ENCODE data around the gene LOC128125822.

The LOC128125822 gene

GRCh38 chr6:63580704-63580961 is 8.4 kb downstream of the LOC128125822 start:
- Histone ChIP-seq H3K9me3 (ENCODE audit: low read depth, low read length, poor library complexity, severe bottlenecking) (no peaks in the 10 kb centered on the region), H3K36me3 (ENCODE audit: insufficient read depth, low read length, poor library complexity, severe bottlenecking) (peaks cover 73% of the 10 kb centered on the region), H3K27ac (ENCODE audit: low read depth, low read length, poor library complexity, severe bottlenecking) (no peak overlapping the region), H3K27me3 (replicated peaks; ENCODE audit: insufficient read depth, low read depth, low read length, poor library complexity) (no peaks in the 10 kb centered on the region), H3K4me1 (ENCODE audit: insufficient read depth, low read length, poor library complexity, severe bottlenecking) (peaks cover under 1% of the 10 kb centered on the region), H3K4me3 (ENCODE audit: low read depth, low read length, poor library complexity, severe bottlenecking) (no peak overlapping the region)
- CTCF ChIA-PET = no interaction called here
- BruUV-seq (replicated peaks) = no TSS peak
- no peak for DNase-seq (ENCODE audit: low spot score)
- POLR2A ChIA-PET (ENCODE audit: low non-redundant PET) = no interaction called here
- intact Hi-C loops (cut with micrococcal nuclease; ENCODE audit: unreplicated experiment) = no loop called here
- TF ChIP-seq CTCF (conservative IDR thresholded peaks at IDR 0.05; ENCODE audit: low read depth, low read length) (no peak), EZH2 (IDR thresholded peaks at IDR 0.05; ENCODE audit: borderline replicate concordance, low read depth, low read length, poor library complexity, severe bottlenecking) (no peak)

DNA sequence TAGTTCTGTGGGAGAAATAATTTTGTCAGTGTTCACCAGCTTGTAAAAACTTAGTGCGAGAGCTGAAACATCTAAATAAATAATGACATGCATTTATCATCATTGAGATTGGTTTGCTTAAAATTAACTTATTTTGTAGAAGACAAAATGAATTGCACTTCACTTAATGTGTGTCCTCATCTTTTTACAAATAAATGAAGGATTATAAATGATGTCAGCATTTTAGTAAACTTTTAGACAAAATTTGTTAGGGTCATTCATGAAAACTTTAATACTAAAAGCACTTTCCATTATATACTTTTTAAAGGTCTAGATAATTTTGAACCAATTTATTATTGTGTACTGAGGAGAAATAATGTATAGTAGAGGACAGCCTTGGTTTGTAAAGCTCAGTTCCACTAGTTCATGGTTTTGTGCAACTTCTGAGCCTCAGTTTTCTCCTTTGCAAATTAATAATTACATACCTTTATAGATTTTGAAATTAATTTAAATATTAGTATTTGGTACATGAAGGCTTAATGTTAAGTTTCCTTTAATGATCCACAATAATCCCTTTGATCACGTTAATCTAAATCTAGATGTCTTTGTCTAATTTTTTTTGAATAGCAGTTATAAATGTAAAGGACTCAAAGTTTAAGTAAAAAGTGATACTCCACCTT is 9.2 kb downstream of the LOC128125822 start:
- CTCF ChIA-PET = no interaction called here

DNA sequence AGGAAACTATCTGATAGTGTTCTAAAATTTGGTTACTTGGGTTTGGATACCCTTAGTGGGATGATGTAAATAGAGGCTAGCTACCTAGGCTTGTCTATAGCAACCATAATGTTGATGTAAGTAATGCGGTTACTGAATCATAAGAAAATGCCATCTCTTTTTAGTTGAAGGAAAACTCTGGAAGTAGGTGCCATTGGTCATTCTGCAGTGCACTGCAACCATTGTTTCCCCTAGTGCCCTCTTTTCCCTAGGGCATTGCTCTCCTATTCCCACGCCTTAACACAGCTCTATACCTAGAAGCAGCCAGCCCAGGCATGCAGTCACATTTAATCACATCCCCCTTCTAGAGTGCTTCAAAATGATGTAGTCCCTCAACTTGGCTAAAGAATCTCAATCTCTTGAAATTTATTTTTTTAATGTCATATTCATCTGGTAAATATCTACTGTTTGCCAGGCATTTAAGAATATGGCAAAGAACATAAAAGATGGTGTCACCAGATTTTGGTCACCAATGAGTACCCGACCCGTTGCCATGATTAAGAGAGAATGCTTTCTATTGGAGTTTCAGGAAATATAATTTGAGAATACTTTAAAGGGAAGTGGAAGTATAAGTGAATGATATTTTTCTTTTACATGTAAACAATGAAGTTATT is 10.4 kb downstream of the LOC128125822 start:
- no peak for DNase-seq (ENCODE audit: low spot score)
- no peaks in the 10 kb centered on the region for H3K27me3 ChIP-seq (replicated peaks; ENCODE audit: insufficient read depth, low read depth, low read length, poor library complexity)
- TF ChIP-seq EZH2 (IDR thresholded peaks at IDR 0.05; ENCODE audit: borderline replicate concordance, low read depth, low read length, poor library complexity, severe bottlenecking) = no peak
- ChIA-PET POLR2A (ENCODE audit: low non-redundant PET) (no interaction called here), CTCF (no interaction called here)
- H3K4me1 ChIP-seq (ENCODE audit: insufficient read depth, low read length, poor library complexity, severe bottlenecking) = no peaks in the 10 kb centered on the region
- no peaks in the 10 kb centered on the region for H3K9me3 ChIP-seq (ENCODE audit: low read depth, low read length, poor library complexity, severe bottlenecking)
- no peak overlapping the region for H3K4me3 ChIP-seq (ENCODE audit: low read depth, low read length, poor library complexity, severe bottlenecking)
- no TSS peak for BruUV-seq (replicated peaks)
- peaks cover 56% of the 10 kb centered on the region for H3K36me3 ChIP-seq (ENCODE audit: insufficient read depth, low read length, poor library complexity, severe bottlenecking)
- no peak overlapping the region for H3K27ac ChIP-seq (ENCODE audit: low read depth, low read length, poor library complexity, severe bottlenecking)
- intact Hi-C loops (cut with micrococcal nuclease; ENCODE audit: unreplicated experiment) = no loop called here

More for the DNA sequence above, 9.2 kb downstream of the LOC128125822 start:
- TF ChIP-seq EZH2 (IDR thresholded peaks at IDR 0.05; ENCODE audit: borderline replicate concordance, low read depth, low read length, poor library complexity, severe bottlenecking) (no peak), CTCF (conservative IDR thresholded peaks at IDR 0.05; ENCODE audit: low read depth, low read length) (no peak)
- intact Hi-C loops (cut with micrococcal nuclease; ENCODE audit: unreplicated experiment) = no loop called here
- POLR2A ChIA-PET (ENCODE audit: low non-redundant PET) = no interaction called here
- Histone ChIP-seq H3K27me3 (replicated peaks; ENCODE audit: insufficient read depth, low read depth, low read length, poor library complexity) (no peaks in the 10 kb centered on the region), H3K4me3 (ENCODE audit: low read depth, low read length, poor library complexity, severe bottlenecking) (no peak overlapping the region), H3K36me3 (ENCODE audit: insufficient read depth, low read length, poor library complexity, severe bottlenecking) (peaks cover 68% of the 10 kb centered on the region), H3K27ac (ENCODE audit: low read depth, low read length, poor library complexity, severe bottlenecking) (no peak overlapping the region), H3K9me3 (ENCODE audit: low read depth, low read length, poor library complexity, severe bottlenecking) (no peaks in the 10 kb centered on the region), H3K4me1 (ENCODE audit: insufficient read depth, low read length, poor library complexity, severe bottlenecking) (no peaks in the 10 kb centered on the region)
- no peak for DNase-seq (ENCODE audit: low spot score)
- BruUV-seq (replicated peaks) = no TSS peak

- H3K36me3 ChIP-seq (ENCODE audit: insufficient read depth, low read length, poor library complexity, severe bottlenecking) = peaks cover 42% of the 10 kb centered on the region
- ChIA-PET POLR2A (ENCODE audit: low non-redundant PET) (no interaction called here), CTCF (no interaction called here)
- intact Hi-C loops (cut with micrococcal nuclease; ENCODE audit: unreplicated experiment) = no loop called here
- H3K4me1 ChIP-seq (ENCODE audit: insufficient read depth, low read length, poor library complexity, severe bottlenecking) = no peaks in the 10 kb centered on the region
- H3K27me3 ChIP-seq (replicated peaks; ENCODE audit: insufficient read depth, low read depth, low read length, poor library complexity) = no peaks in the 10 kb centered on the region
- no peaks in the 10 kb centered on the region for H3K9me3 ChIP-seq (ENCODE audit: low read depth, low read length, poor library complexity, severe bottlenecking)
- DNase-seq (ENCODE audit: low spot score) = no peak
- H3K4me3 ChIP-seq (ENCODE audit: low read depth, low read length, poor library complexity, severe bottlenecking) = no peak overlapping the region
- H3K27ac ChIP-seq (ENCODE audit: low read depth, low read length, poor library complexity, severe bottlenecking) = no peak overlapping the region
- TF ChIP-seq CTCF (conservative IDR thresholded peaks at IDR 0.05; ENCODE audit: low read depth, low read length) = no peak
- no peak for TF ChIP-seq EZH2 (IDR thresholded peaks at IDR 0.05; ENCODE audit: borderline replicate concordance, low read depth, low read length, poor library complexity, severe bottlenecking)
- BruUV-seq (replicated peaks) = no TSS peak
Measured at GRCh38 chr6:63584125-63584514, 11.8 kb downstream of the LOC128125822 start.

Data from A673 (cell line).